ENCODE data around the gene RALGPS2.

DNA sequence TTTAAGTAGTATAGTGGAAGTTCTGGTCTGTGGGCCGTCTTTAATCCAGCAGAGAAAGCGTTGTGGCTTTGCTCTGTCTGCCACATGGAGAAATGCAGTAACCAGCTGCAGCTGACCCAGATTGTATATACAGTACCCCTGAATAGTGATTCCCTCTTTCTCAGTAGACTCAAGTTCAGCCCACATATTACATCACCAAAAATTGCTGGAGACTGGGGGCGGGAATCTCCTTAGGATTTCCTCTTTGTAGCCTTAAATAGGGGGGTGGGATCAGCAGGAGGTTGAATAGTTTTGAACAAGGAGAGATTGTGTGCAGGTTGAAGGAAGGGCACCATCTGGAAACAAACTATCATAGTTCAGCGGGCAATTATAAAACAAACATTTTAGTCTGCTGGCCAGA lies 145.9 kb downstream of the RALGPS2 start, which contains the start of gene ANGPTL1:
- TF ChIP-seq, protein P1, sequence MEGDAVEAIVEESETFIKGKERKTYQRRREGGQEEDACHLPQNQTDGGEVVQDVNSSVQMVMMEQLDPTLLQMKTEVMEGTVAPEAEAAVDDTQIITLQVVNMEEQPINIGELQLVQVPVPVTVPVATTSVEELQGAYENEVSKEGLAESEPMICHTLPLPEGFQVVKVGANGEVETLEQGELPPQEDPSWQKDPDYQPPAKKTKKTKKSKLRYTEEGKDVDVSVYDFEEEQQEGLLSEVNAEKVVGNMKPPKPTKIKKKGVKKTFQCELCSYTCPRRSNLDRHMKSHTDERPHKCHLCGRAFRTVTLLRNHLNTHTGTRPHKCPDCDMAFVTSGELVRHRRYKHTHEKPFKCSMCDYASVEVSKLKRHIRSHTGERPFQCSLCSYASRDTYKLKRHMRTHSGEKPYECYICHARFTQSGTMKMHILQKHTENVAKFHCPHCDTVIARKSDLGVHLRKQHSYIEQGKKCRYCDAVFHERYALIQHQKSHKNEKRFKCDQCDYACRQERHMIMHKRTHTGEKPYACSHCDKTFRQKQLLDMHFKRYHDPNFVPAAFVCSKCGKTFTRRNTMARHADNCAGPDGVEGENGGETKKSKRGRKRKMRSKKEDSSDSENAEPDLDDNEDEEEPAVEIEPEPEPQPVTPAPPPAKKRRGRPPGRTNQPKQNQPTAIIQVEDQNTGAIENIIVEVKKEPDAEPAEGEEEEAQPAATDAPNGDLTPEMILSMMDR (IDR thresholded peaks at IDR 0.05; ENCODE audit: insufficient read depth, low read length, poor library complexity, severe bottlenecking) = no peak
- TF ChIP-seq EZH2phosphoT487 (conservative IDR thresholded peaks at IDR 0.05; ENCODE audit: low read length) = no peak

Data from SU-DHL-6 (cell line).